Colonic mucosa (tissue), 4 donors: Measurements from ENCODE around the gene SLC2A3. TPM values are rescaled to one million over a fixed set of nuclear protein-coding genes. Genes with fewer than 3 reads are reported as not detected.
"Not testable (repeated sequence)": the region's sequence is repeated elsewhere in the genome, so short reads cannot be mapped to it uniquely, and the experiment has no call there.

Experiments
- DNase-seq: peaks from one replicate; pipeline ENCODE4 v3.0.0-alpha.2; 2020
- H3K27ac ChIP-seq: fragments of 200-600 bp; one replicate; pipeline ENCODE4 v1.8.0; 2021
- H3K27me3 ChIP-seq: fragments of 200-600 bp; one replicate; pipeline ENCODE4 v1.8.0; 2021
- H3K36me3 ChIP-seq: fragments of 200-600 bp; one replicate; pipeline ENCODE4 v1.8.0; 2021
- H3K4me1 ChIP-seq: fragments of 200-600 bp; one replicate; pipeline ENCODE4 v1.8.0; 2021; ENCODE audit warnings: mild to moderate bottlenecking
- H3K4me3 ChIP-seq: fragments of 200-600 bp; one replicate; pipeline ENCODE4 v1.8.0; 2021
- H3K9ac ChIP-seq, 2 donors: one replicate each; pipeline ENCODE4 v1.7.0; 2013; ENCODE audit warnings: control low read depth in 2 of 2, low read depth in 2 of 2, low read length in 2 of 2
- H3K9me3 ChIP-seq: fragments of 200-600 bp; one replicate; pipeline ENCODE4 v1.8.0; 2021
- intact Hi-C: fragments of 100-400 bp; cut with DNase I; formaldehyde crosslinking; loops from one replicate; pipeline ENCODE4 v1.14.1; 2022
- total RNA-seq, 2 donors: library from RNA; stranded (reverse); fragmentation: NEBNext Ultra II Directional in 1 of 2; extraction: Animal tissue kit (Norgen Biotek cat#: 25700) in 1 of 2; gene quantifications; one replicate each; pipeline ENCODE4 v1.2.1, GENCODE V29; 2021
- TF ChIP-seq, protein P1 (sequence below): fragments of 200-600 bp; IDR thresholded peaks from one replicate; pipeline ENCODE4 v1.8.0; 2022; ENCODE audit warnings: antibody characterized with exemption, mild to moderate bottlenecking
- donor health status: healthy.
- donor health status: DM: no; HTN: no; CAD: no.
- donor health status: DM: no; HTN: no; CAD: no.

SLC2A3 gene
- 10 to 100 TPM; 21.6 to 29.0 TPM for total RNA-seq

DNA sequence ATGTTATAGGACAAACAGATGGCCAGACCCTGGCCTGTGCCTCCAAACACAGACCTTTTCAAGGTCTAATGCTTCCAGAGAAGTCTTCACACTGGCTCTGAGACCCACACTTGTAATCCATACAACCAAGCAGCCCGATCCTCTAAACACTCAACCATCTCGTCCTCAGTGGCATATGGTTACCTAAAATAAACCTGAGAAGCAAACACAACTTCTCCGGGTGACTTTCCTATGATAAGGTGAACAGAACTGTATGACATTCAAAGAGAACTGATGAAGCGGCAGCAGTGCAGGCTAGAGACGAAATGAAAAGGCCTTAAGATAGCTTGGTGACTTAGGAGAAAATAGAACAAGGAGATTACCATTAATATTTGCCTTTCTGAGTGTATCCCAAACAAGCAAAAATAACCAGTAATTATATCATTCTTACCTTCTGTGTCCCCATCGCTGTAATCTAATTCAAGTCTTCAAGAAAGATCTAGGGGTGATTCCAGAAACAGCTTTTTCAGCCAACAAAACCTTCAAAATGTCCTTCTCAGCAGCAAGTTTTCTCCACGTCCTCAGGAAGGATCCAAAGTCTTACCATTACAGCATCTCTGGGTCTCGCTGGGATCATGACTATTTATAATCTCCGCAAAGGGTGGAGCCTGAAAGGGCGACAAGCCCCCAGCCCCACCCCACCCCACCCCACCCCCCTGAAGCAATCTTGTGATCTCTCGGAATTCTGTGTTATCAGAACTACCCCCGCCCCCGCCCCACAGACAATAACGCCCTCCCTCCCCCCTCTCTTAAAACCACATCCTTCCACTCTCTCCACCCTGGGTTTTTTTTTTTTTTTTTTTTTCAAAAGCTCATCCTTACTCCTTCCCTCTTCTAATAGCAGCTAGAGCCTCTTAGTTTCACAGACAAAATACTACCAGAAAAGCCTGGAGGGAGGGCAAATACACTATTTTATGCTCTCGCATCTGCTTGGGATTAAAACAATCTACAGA lies at the start of gene SLC2A3:
SLC2A3 (minus strand) TSS at position 598 of the 992 bp plus-strand sequence; CDS start at position 445, 153 bp downstream.
- TF ChIP-seq, protein P1, sequence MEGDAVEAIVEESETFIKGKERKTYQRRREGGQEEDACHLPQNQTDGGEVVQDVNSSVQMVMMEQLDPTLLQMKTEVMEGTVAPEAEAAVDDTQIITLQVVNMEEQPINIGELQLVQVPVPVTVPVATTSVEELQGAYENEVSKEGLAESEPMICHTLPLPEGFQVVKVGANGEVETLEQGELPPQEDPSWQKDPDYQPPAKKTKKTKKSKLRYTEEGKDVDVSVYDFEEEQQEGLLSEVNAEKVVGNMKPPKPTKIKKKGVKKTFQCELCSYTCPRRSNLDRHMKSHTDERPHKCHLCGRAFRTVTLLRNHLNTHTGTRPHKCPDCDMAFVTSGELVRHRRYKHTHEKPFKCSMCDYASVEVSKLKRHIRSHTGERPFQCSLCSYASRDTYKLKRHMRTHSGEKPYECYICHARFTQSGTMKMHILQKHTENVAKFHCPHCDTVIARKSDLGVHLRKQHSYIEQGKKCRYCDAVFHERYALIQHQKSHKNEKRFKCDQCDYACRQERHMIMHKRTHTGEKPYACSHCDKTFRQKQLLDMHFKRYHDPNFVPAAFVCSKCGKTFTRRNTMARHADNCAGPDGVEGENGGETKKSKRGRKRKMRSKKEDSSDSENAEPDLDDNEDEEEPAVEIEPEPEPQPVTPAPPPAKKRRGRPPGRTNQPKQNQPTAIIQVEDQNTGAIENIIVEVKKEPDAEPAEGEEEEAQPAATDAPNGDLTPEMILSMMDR: no peak
- intact Hi-C loops: no loop called here
- DNase-seq: peak; percentile 63
- peak within 1 kb of the TSS; percentile 46 for H3K4me3 ChIP-seq
- H3K36me3 ChIP-seq: no peaks in the 10 kb centered on the region
- no peaks in the 10 kb centered on the region for H3K4me1 ChIP-seq
- H3K27ac ChIP-seq: peak within 1 kb of the TSS; percentile 50
- H3K27me3 ChIP-seq: no peaks in the 10 kb centered on the region
- H3K9me3 ChIP-seq: no peaks in the 10 kb centered on the region
- peak within 1 kb of the TSS; percentile 74 to 80 for H3K9ac ChIP-seq

DNA sequence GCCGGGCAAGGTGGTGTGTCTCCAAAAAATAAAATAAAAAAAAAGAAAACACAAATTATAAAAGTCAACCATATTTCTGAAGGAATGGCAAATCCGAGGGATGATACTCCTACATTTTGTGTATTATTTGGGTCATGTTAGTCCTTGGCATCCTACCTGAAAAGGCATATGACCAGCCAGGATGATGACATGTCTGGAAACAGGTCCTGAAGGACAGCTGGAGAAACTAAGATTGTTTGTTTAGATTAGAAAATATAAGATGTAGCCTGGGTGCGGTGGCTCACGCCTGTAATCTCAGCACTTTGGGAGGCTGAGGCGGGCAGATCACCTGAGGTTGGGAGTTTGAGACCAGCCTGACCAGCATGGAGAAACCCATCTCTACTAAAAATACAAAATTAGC lies 48.9 kb upstream of the SLC2A3 start:
- H3K9ac ChIP-seq: no peak overlapping the region
- intact Hi-C loops: no loop called here

DNA sequence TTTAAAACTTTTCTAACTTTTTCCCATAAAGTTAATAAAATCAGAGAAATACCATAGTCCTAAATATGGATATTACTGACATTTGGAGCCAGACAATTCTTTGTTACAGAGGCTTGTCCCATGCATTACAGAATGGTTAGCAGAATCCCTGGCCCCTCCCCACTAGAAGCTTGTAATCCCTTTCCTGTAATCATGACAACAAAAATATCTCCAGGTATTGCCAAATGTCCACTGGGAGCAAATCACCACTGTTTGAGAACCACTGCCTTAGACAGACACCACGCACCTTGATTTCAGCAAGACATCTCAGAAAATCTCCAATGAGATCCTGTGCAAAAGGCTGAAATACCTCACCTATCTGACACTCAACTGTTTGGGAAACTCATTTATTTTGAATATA lies 47.5 kb upstream of the SLC2A3 start:
- H3K4me1 ChIP-seq, H3K9ac ChIP-seq, intact Hi-C loops: not testable (repeated sequence)

More for the DNA sequence above, 48.9 kb upstream of the SLC2A3 start:
- H3K27me3 ChIP-seq: no peaks in the 10 kb centered on the region
- no peak overlapping the region for H3K27ac ChIP-seq
- no peaks in the 10 kb centered on the region for H3K9me3 ChIP-seq
- TF ChIP-seq, protein P1: no peak
- no peak overlapping the region for H3K4me3 ChIP-seq
- no peaks in the 10 kb centered on the region for H3K4me1 ChIP-seq
- H3K36me3 ChIP-seq: no peaks in the 10 kb centered on the region
- no peak for DNase-seq

DNA sequence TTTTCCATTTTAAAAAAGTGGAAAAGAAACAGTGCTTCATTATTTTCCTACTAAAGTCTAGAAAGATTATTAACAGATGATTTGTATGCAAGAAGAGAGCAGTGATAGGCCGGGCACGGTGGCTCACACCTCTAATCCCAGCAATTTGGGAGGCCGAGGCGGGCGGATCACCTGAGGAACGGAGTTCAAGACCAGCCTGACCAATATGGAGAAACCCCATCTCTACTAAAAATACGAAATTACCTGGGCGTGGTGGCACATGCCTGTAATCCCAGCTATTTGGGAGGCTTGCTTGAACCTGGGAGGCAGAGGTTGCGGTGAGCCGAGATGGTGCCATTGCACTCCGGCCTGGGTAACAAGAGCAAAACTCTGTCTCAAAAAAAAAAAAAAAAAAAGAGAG lies 47.0 kb upstream of the SLC2A3 start:
- H3K9me3 ChIP-seq, H3K9ac ChIP-seq, H3K27ac ChIP-seq, H3K4me3 ChIP-seq, H3K36me3 ChIP-seq, H3K27me3 ChIP-seq, DNase-seq, H3K4me1 ChIP-seq, intact Hi-C loops: not testable (repeated sequence)

More for the DNA sequence above, 47.5 kb upstream of the SLC2A3 start:
- H3K36me3 ChIP-seq, H3K27ac ChIP-seq, DNase-seq, H3K9me3 ChIP-seq, H3K27me3 ChIP-seq, H3K4me3 ChIP-seq: not testable (repeated sequence)

DNA sequence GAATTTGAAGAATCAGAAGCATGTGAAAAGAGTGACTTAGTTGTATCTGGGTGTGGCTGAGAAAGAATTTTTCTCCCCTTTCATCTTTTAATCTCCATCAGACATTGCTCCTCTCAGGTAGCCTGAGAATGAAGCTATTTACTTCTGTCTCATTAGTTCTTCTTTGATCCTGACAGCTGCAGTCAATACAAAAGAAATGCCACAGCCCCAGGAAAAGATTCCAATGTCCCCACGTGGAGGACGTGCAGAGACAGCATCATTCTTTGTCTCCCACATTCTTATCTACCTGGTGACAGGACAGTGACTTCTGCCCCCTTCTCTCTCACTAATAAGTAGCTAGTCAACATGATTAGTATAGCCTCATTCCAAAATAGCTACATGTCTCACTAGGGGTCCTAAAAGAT lies 46.3 kb upstream of the SLC2A3 start:
- intact Hi-C loops, H3K4me1 ChIP-seq, H3K27ac ChIP-seq: not testable (repeated sequence)

DNA sequence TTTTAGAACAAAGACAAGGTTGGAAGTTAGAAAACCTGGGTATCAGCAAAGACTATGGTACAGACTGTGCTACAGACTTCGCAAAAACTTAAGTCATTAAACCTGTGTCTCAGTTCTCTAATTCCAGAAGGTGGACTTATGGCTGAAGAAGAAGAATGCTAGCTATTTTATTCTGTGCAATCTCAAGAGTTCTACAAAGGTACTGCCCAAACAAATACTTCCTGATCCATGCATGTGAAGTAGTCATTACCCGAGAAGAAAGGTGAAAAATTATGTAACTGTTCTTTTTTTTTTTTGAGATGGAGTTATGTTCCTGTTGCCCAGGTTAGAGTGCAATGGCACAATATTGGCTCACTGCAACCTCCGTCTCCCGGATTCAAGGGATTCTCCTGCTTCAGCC lies 45.5 kb upstream of the SLC2A3 start:
- Histone ChIP-seq H3K9me3 (no peaks in the 10 kb centered on the region), H3K4me3 (no peak overlapping the region), H3K27me3 (no peaks in the 10 kb centered on the region), H3K27ac (no peak overlapping the region), H3K4me1 (no peaks in the 10 kb centered on the region), H3K36me3 (no peaks in the 10 kb centered on the region), H3K9ac (no peak overlapping the region)
- intact Hi-C loops: no loop called here
- no peak for DNase-seq
- TF ChIP-seq, protein P1: no peak

More for the DNA sequence above, 46.3 kb upstream of the SLC2A3 start:
- not testable (repeated sequence) for H3K4me3 ChIP-seq, H3K9ac ChIP-seq, H3K27me3 ChIP-seq, DNase-seq, H3K9me3 ChIP-seq, H3K36me3 ChIP-seq

DNA sequence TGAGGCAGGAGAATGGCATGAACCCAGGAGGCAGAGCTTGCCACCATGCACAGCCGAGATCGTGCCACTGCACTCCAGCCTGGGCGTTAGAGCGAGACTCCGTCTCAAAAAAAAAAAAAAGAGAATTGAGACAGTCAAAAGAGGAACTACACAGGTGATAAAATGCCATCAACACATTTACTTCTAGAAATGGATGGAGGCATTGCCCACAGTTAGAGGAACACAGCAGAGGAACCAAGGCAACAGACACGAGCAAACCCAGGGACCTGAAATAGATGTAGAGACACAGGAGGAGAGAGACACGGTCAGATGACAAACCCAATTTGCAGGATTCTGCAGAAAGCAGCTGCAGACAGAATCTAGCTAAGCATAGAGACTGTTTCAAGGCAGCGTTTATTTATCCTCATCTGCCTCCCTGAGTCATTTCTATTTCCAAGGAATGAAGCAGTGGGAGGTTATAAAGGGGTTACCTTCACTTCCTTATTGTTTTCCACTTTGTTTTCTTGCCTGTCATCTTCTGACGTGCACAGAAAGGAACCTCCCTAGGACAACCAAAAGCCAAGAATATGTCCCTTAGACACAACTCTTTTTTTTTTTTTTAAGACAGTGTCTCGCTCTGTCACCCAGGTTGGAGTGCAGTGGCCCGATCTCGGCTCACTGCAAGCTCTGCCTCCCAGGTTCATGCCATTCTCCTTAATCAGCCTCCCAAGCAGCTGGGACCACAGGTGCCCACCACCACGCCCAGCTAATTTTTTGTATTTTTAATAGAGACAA lies 41.6 kb upstream of the SLC2A3 start:
- H3K27me3 ChIP-seq, H3K36me3 ChIP-seq, DNase-seq, H3K27ac ChIP-seq, H3K9me3 ChIP-seq, H3K4me1 ChIP-seq, H3K9ac ChIP-seq, intact Hi-C loops, H3K4me3 ChIP-seq: not testable (repeated sequence)
